WTC11 (cell line): ENCODE measurements around the gene NAA60.

ENCODE experiments used
- ATF3 ChIP-seq: sonication (generic); formaldehyde crosslinking; conservative IDR thresholded peaks from 2 replicates; pipeline ENCODE4 v1.8.1; 2022; ENCODE audit warnings: mild to moderate bottlenecking, missing genetic modification reagents
- CTCF ChIP-seq: fragments of 200-600 bp; IDR thresholded peaks from 2 replicates; pipeline ENCODE4 v1.8.0; 2022; ENCODE audit warnings: antibody characterized with exemption
- ESRRA ChIP-seq: sonication (generic); formaldehyde crosslinking; IDR thresholded peaks from 2 replicates; pipeline ENCODE4 v1.8.1; 2022; ENCODE audit warnings: mild to moderate bottlenecking, missing genetic modification reagents, borderline replicate concordance
- IRF2 ChIP-seq: sonication (generic); formaldehyde crosslinking; IDR thresholded peaks from 2 replicates; pipeline ENCODE4 v1.8.0; 2022; ENCODE audit warnings: low read depth, missing genetic modification reagents, borderline replicate concordance
- JUN ChIP-seq: sonication (generic); formaldehyde crosslinking; IDR thresholded peaks from 2 replicates; pipeline ENCODE4 v1.8.0; 2023; ENCODE audit warnings: mild to moderate bottlenecking, missing genetic modification reagents
- KAT7 ChIP-seq: sonication (generic); formaldehyde crosslinking; IDR thresholded peaks from 2 replicates; pipeline ENCODE4 v1.8.1; 2023; ENCODE audit warnings: missing genetic modification reagents, mild to moderate bottlenecking, borderline replicate concordance
- NFE2L1 ChIP-seq: sonication (generic); formaldehyde crosslinking; IDR thresholded peaks from 2 replicates; pipeline ENCODE4 v1.8.1; 2023; ENCODE audit warnings: missing genetic modification reagents
- NR2C2 ChIP-seq: sonication (generic); formaldehyde crosslinking; IDR thresholded peaks from 2 replicates; pipeline ENCODE4 v1.8.0; 2022; ENCODE audit warnings: mild to moderate bottlenecking, missing genetic modification reagents
- PRDM15 ChIP-seq: sonication (generic); formaldehyde crosslinking; IDR thresholded peaks from 2 replicates; pipeline ENCODE4 v1.8.0; 2022; ENCODE audit warnings: missing genetic modification reagents
- TF ChIP-seq, protein P1 (sequence below): sonication (generic); formaldehyde crosslinking; IDR thresholded peaks from 2 replicates; pipeline ENCODE4 v1.8.0; 2022; ENCODE audit warnings: mild to moderate bottlenecking, missing genetic modification reagents
- TF ChIP-seq, protein P2 (sequence below): sonication (generic); formaldehyde crosslinking; IDR thresholded peaks from 2 replicates; pipeline ENCODE4 v1.8.1; 2022; ENCODE audit warnings: low read depth, mild to moderate bottlenecking, moderate library complexity, missing genetic modification reagents, borderline replicate concordance
- TF ChIP-seq, protein P3 (sequence below): sonication (generic); formaldehyde crosslinking; IDR thresholded peaks from 2 replicates; pipeline ENCODE4 v1.8.1; 2023; ENCODE audit warnings: mild to moderate bottlenecking, missing genetic modification reagents, moderate library complexity

- TF ChIP-seq, protein P1, sequence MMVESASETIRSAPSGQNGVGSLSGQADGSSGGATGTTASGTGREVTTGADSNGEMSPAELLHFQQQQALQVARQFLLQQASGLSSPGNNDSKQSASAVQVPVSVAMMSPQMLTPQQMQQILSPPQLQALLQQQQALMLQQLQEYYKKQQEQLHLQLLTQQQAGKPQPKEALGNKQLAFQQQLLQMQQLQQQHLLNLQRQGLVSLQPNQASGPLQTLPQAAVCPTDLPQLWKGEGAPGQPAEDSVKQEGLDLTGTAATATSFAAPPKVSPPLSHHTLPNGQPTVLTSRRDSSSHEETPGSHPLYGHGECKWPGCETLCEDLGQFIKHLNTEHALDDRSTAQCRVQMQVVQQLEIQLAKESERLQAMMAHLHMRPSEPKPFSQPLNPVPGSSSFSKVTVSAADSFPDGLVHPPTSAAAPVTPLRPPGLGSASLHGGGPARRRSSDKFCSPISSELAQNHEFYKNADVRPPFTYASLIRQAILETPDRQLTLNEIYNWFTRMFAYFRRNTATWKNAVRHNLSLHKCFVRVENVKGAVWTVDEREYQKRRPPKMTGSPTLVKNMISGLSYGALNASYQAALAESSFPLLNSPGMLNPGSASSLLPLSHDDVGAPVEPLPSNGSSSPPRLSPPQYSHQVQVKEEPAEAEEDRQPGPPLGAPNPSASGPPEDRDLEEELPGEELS: no peak
- TF ChIP-seq JUN (CRISPR knock-in tag) (no peak), CTCF (no peak), IRF2 (CRISPR knock-in tag) (no peak), NFE2L1 (no peak), KAT7 (CRISPR knock-in tag) (no peak), NR2C2 (CRISPR knock-in tag) (no peak), ESRRA (CRISPR knock-in tag) (no peak), PRDM15 (CRISPR knock-in tag) (no peak), ATF3 (no peak)
- TF ChIP-seq, protein P2, sequence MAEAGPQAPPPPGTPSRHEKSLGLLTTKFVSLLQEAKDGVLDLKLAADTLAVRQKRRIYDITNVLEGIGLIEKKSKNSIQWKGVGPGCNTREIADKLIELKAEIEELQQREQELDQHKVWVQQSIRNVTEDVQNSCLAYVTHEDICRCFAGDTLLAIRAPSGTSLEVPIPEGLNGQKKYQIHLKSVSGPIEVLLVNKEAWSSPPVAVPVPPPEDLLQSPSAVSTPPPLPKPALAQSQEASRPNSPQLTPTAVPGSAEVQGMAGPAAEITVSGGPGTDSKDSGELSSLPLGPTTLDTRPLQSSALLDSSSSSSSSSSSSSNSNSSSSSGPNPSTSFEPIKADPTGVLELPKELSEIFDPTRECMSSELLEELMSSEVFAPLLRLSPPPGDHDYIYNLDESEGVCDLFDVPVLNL (CRISPR knock-in tag): no peak
- TF ChIP-seq, protein P3, sequence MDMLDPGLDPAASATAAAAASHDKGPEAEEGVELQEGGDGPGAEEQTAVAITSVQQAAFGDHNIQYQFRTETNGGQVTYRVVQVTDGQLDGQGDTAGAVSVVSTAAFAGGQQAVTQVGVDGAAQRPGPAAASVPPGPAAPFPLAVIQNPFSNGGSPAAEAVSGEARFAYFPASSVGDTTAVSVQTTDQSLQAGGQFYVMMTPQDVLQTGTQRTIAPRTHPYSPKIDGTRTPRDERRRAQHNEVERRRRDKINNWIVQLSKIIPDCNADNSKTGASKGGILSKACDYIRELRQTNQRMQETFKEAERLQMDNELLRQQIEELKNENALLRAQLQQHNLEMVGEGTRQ (CRISPR knock-in tag): no peak
Measured at GRCh38 chr16:3468501-3468900, 25.0 kb downstream of the NAA60 start.
